ENCODE results near the gene DNASE1L3.

Gene DNASE1L3

DNA sequence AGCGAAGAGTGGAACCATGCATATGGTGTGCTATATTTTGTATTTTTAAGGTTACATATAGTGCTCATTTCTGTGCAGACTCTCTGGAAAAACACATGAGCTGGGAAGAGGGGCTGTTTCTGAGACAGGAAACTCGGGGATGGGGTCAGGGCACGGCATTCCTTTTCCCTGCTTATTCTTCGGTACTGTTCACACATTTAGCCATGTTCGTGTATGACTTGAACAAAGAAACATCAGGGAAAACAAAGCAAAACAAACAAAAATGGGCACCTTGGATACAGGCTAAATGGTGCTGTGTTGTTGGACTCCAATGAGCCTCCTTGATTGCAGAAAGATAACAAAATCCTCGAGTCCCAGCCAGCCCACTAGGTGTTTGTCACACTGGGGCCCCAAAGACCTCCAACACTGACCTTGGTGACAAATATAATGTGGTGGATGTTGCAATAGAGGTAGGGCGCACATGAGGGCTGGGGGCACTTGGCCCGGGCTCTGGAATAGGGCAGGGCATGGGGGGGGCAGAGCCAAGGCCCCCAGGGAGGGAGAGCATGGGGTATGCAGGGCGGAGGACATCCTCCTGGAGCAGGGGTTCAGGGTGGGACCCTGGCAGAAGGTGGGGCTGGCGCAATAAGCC is 19.3 kb downstream of the DNASE1L3 start:
- POLR2A ChIA-PET: no interaction called here
- no peak for DNase-seq (ENCODE audit: extremely low spot score)
- no peak for TF ChIP-seq SP1 (IDR thresholded peaks at IDR 0.05)
- no peak for TF ChIP-seq SUZ12 (IDR thresholded peaks at IDR 0.05)
- no peak for TF ChIP-seq ARNT (IDR thresholded peaks at IDR 0.05)
- TF ChIP-seq ZNF384 (IDR thresholded peaks at IDR 0.05): no peak
- TF ChIP-seq, protein P1, sequence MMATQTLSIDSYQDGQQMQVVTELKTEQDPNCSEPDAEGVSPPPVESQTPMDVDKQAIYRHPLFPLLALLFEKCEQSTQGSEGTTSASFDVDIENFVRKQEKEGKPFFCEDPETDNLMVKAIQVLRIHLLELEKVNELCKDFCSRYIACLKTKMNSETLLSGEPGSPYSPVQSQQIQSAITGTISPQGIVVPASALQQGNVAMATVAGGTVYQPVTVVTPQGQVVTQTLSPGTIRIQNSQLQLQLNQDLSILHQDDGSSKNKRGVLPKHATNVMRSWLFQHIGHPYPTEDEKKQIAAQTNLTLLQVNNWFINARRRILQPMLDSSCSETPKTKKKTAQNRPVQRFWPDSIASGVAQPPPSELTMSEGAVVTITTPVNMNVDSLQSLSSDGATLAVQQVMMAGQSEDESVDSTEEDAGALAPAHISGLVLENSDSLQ (IDR thresholded peaks at IDR 0.05): no peak
- no peak for TF ChIP-seq LEF1 (IDR thresholded peaks at IDR 0.05; ENCODE audit: borderline replicate concordance)
- no peak for TF ChIP-seq TARDBP (IDR thresholded peaks at IDR 0.05)
- TF ChIP-seq BHLHE40 (IDR thresholded peaks at IDR 0.05; ENCODE audit: borderline replicate concordance): no peak
- TF ChIP-seq CTBP1 (IDR thresholded peaks at IDR 0.05; ENCODE audit: borderline replicate concordance): no peak
- no peak for TF ChIP-seq FOXA1 (IDR thresholded peaks at IDR 0.05)
- no peak for TF ChIP-seq HDGF (IDR thresholded peaks at IDR 0.05; ENCODE audit: borderline replicate concordance)
- TF ChIP-seq FOXK2 (IDR thresholded peaks at IDR 0.05): no peak
- TF ChIP-seq NFRKB (IDR thresholded peaks at IDR 0.05): no peak
- no peak for TF ChIP-seq ELF4 (IDR thresholded peaks at IDR 0.05)
- CTCF ChIA-PET: no interaction called here

DNA sequence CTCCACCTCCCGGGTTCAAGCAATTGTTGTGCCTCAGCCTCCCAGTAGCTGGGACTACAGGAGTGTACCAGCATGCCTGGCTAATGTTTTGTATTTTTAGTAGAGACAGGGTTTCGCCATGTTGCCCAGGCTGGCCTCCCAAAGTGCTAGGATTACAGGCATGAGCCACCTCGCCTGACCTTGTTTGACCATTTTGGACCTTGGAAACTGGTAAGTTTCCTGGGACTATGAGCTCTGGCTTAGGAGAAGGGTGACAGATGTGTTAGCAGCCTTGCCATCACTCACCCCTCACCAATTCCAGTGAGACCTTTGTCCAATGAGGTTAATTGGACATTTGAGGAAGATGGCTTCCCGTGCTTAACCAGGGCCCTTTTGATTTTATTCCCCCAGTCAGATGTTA is 19.9 kb downstream of the DNASE1L3 start:
- POLR2A ChIA-PET: no interaction called here
- TF ChIP-seq BHLHE40 (IDR thresholded peaks at IDR 0.05; ENCODE audit: borderline replicate concordance) (no peak), ARNT (IDR thresholded peaks at IDR 0.05) (no peak), CTBP1 (IDR thresholded peaks at IDR 0.05; ENCODE audit: borderline replicate concordance) (no peak), ELF4 (IDR thresholded peaks at IDR 0.05) (no peak), NFRKB (IDR thresholded peaks at IDR 0.05) (no peak), TARDBP (IDR thresholded peaks at IDR 0.05) (no peak), FOXA1 (IDR thresholded peaks at IDR 0.05) (no peak), SP1 (IDR thresholded peaks at IDR 0.05) (no peak), FOXK2 (IDR thresholded peaks at IDR 0.05) (no peak), LEF1 (IDR thresholded peaks at IDR 0.05; ENCODE audit: borderline replicate concordance) (no peak), L3MBTL2 (conservative IDR thresholded peaks at IDR 0.05) (no peak), ZNF384 (IDR thresholded peaks at IDR 0.05) (no peak), FOXM1 (IDR thresholded peaks at IDR 0.05; ENCODE audit: borderline replicate concordance) (no peak)
- TF ChIP-seq, protein P1 (IDR thresholded peaks at IDR 0.05): no peak
- DNase-seq (ENCODE audit: extremely low spot score): no peak
- CTCF ChIA-PET: interaction anchor here (0.6 to 3.8 kb wide), 3 partner anchors 13 to 327 kb away, joined by 6 to 15 read pairs (median 7); no protein-coding TSS in a partner anchor

DNA sequence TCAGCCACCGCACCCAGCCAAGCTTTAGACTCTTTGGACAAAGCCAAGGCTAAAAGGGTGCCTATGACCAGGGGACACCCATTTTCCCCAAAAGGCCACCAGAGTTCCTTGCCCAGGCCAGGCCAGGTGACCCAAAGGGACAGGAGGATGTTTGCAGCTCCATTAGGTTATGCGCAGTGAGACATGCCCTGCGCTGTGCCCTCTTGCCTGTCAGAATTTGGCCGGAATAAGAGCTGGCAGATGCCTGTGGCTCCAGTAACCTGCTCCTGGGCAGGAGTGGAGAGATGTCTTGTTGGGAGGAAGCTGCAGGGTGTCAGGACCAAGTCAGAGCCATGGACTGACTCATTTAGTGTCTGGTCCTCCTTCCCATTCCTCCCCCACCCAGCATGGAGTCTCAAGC is 20.5 kb downstream of the DNASE1L3 start:
- ChIA-PET CTCF (interaction anchor here (0.6 to 3.8 kb wide), 3 partner anchors 13 to 326 kb away, joined by 6 to 15 read pairs (median 7); no protein-coding TSS in a partner anchor), POLR2A (interaction anchor here (2.9 kb wide), 1 partner anchor 116 kb away, joined by 16 read pairs; the partner anchor contains the start of genes HTD2 and RPP14)
- TF ChIP-seq ARNT (IDR thresholded peaks at IDR 0.05): no peak
- TF ChIP-seq ELF4 (IDR thresholded peaks at IDR 0.05): no peak
- no peak for TF ChIP-seq CTBP1 (IDR thresholded peaks at IDR 0.05; ENCODE audit: borderline replicate concordance)
- TF ChIP-seq, protein P1 (IDR thresholded peaks at IDR 0.05): no peak
- TF ChIP-seq SUZ12 (IDR thresholded peaks at IDR 0.05): no peak
- TF ChIP-seq BHLHE40 (IDR thresholded peaks at IDR 0.05; ENCODE audit: borderline replicate concordance): no peak
- TF ChIP-seq ZNF384 (IDR thresholded peaks at IDR 0.05): no peak
- DNase-seq (ENCODE audit: extremely low spot score): no peak

DNA sequence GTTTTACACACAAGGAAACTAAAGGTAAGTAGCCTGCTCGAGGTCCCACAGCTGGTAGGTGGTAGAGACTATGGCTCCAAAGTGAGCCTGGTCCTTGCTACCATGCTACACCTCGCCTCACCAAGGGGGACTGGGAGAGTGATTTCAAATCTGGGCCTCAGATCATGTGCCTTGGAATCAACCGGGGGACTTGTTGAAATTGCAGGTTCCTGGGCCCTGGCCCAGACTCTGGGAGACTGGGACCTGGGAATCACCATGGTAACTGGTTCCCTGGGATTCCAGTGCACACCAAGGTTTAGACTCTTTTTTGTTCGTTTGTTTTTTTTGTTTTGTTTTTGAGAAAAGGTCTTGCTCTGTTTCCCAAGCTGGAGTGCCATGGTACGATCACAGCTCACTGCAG is 21.1 kb downstream of the DNASE1L3 start:
- POLR2A ChIA-PET: interaction anchor here (2.9 kb wide), 1 partner anchor 117 kb away, joined by 16 read pairs; the partner anchor contains the start of genes HTD2 and RPP14
- TF ChIP-seq SP1 (IDR thresholded peaks at IDR 0.05) (no peak), FOXK2 (IDR thresholded peaks at IDR 0.05) (no peak), ELF4 (IDR thresholded peaks at IDR 0.05) (no peak), FOXM1 (IDR thresholded peaks at IDR 0.05; ENCODE audit: borderline replicate concordance) (no peak), ARNT (IDR thresholded peaks at IDR 0.05) (no peak), LEF1 (IDR thresholded peaks at IDR 0.05; ENCODE audit: borderline replicate concordance) (no peak), TARDBP (IDR thresholded peaks at IDR 0.05) (no peak), L3MBTL2 (conservative IDR thresholded peaks at IDR 0.05) (no peak), SUZ12 (IDR thresholded peaks at IDR 0.05) (no peak)
- no peak for DNase-seq (ENCODE audit: extremely low spot score)
- CTCF ChIA-PET: interaction anchor here (2.3 to 3.8 kb wide), 3 partner anchors 12 to 117 kb away, joined by 6 to 21 read pairs (median 15); partner anchors contain the start of genes HTD2 and RPP14

DNA sequence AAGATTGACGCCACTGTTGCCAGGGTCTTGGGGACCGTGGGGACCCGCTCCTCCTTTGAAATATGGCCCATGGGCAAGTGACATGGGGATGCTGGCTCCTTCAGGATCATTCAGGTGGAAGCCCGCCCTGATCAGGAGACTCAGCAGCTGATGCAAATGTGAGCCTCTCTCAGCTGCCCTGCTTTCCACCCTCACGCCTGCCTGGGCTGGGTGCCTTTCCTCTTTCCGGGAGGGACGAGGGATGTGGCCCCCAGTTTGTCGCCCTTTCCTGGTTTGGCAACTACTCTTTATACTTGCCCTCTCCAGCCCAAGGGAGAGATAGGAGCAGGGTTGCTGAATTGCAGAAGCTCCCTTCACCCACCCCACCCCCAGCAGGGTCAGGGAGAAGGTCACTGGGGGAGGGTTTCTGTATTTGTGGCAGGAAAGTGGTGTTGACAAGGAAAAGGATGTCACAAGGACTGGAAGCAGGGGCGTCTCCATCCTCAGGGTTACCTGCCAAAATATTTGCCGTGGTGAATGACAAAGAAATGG is 21.8 kb downstream of the DNASE1L3 start:
- no peak for DNase-seq (ENCODE audit: extremely low spot score)
- TF ChIP-seq ARNT (IDR thresholded peaks at IDR 0.05) (no peak), TARDBP (IDR thresholded peaks at IDR 0.05) (no peak), CTBP1 (IDR thresholded peaks at IDR 0.05; ENCODE audit: borderline replicate concordance) (no peak), FOXA1 (IDR thresholded peaks at IDR 0.05) (no peak), FOXK2 (IDR thresholded peaks at IDR 0.05) (no peak), SUZ12 (IDR thresholded peaks at IDR 0.05) (no peak), HDGF (IDR thresholded peaks at IDR 0.05; ENCODE audit: borderline replicate concordance) (no peak), SP1 (IDR thresholded peaks at IDR 0.05) (no peak), ELF4 (IDR thresholded peaks at IDR 0.05) (no peak), L3MBTL2 (conservative IDR thresholded peaks at IDR 0.05) (no peak), NFRKB (IDR thresholded peaks at IDR 0.05) (no peak), ZNF384 (IDR thresholded peaks at IDR 0.05) (no peak), LEF1 (IDR thresholded peaks at IDR 0.05; ENCODE audit: borderline replicate concordance) (no peak), FOXM1 (IDR thresholded peaks at IDR 0.05; ENCODE audit: borderline replicate concordance) (no peak), BHLHE40 (IDR thresholded peaks at IDR 0.05; ENCODE audit: borderline replicate concordance) (no peak)
- TF ChIP-seq, protein P1 (IDR thresholded peaks at IDR 0.05): no peak
- ChIA-PET CTCF (interaction anchor here (1.0 to 3.8 kb wide), 6 partner anchors 12 to 117 kb away, joined by 3 to 21 read pairs (median 10); partner anchors contain the start of genes HTD2 and RPP14), POLR2A (interaction anchor here (2.9 kb wide), 1 partner anchor 118 kb away, joined by 16 read pairs; the partner anchor contains the start of genes HTD2 and RPP14)
